Breast epithelium (tissue), 3 donors: Measurements from ENCODE around the gene ADCY2.

Source experiments
- CTCF ChIP-seq, 3 donors: fragments of 450-650 bp; IDR thresholded peaks; one replicate each; pipeline ENCODE4 v1.5.1; 2016 to 2017; ENCODE audit warnings: antibody characterized with exemption in 3 of 3, mild to moderate bottlenecking in 3 of 3, moderate library complexity in 3 of 3
- POLR2AphosphoS5 ChIP-seq, 3 donors: sonication (generic); formaldehyde crosslinking; IDR thresholded peaks; one replicate each; pipeline ENCODE4 v1.6.1; 2017; ENCODE audit warnings: antibody characterized with exemption in 3 of 3

DNA sequence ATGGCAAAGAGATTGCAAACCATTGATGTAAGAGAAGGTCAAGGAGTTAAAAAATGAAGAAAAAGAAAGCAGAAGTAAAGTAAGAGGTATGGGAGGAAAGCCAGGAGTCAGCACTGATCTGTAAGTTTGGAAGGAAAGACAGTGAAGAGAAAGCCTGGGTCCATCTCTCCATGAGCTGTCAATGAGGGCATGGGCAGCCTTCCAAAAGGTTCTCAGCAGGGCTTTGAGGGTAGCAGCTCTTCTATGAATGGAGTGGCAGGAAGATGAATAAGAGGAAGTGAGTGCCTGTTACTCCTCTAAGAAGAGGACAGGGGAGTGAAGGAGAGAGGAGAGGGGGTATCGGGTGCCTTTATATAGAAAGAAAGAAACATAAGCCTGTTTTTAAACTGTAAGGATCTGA, 97.1 kb downstream of the ADCY2 start:
- no peak for TF ChIP-seq CTCF (IDR thresholded peaks at IDR 0.05)
- TF ChIP-seq POLR2AphosphoS5 (IDR thresholded peaks at IDR 0.05): no peak
